NCI-H82 treated with DMSO at 0.1 percent for 48 hours (cell line): ENCODE results near the gene PHLDA3.
A peak's percentile ranks its signal among the peaks of the same experiment; 100 is the strongest.

Experiments used
- DNase-seq: peaks from one replicate; lab custom pipeline; 2025; ENCODE audit not compliant: unreplicated experiment; lab: John Stamatoyannopoulos, UW

The PHLDA3 gene

DNA sequence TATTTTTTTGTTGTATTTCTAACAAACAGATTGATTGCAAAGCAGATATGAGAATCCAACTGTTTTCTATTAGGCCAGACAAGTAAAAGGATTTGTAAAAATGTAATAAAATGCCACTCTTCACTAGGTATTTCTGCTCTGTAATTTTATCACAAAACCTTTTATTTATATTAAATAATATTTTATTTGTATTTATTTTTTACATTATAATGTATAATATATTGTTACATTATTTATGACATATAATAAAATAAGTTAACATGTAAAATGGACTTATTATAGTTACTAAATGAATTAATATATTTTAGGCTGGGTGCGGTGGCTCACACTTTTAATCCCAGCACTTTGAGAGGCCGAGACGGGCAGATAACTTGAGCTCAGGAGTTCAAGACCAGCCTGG is 34.7 kb downstream of the PHLDA3 start:
- DNase-seq = no peak

DNA sequence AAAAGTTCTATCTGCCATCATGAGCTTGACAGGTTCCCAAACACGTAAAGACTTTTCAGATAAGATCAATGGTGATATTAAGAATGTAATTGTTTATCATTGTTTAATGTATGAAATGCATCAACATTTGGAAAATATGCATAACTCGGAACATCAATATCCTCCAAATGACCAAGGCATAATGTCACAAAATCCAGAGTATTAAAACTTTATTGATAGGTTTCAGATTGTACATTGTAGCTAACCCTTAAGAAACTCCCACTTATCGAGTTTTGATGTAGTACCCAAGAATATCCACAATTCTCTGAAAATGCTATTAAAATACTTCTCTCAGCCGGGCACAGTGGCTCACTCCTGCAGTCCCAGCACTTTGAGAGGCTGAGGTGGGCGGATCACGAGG is 35.4 kb downstream of the PHLDA3 start:
- no peak for DNase-seq

DNA sequence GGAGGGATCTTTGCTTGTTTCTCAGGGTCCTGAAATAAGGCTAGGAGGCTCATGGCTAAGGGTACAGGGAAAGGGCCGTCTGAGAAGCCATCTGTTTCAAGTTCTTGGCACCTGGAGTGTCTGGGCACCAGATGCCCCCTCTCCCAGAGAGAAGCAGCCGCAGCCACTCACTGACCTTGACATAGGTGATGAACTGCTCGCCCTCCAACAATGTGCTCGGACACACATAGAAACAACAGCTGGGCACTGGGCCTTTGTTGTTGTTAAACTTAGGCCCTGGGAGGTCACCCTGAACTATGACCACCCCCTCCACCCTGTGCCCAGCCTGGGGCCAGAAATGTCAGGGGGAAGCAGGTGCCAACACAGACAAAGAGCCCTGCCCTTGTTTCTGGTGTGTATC is 38.2 kb downstream of the PHLDA3 start:
- DNase-seq = no peak

DNA sequence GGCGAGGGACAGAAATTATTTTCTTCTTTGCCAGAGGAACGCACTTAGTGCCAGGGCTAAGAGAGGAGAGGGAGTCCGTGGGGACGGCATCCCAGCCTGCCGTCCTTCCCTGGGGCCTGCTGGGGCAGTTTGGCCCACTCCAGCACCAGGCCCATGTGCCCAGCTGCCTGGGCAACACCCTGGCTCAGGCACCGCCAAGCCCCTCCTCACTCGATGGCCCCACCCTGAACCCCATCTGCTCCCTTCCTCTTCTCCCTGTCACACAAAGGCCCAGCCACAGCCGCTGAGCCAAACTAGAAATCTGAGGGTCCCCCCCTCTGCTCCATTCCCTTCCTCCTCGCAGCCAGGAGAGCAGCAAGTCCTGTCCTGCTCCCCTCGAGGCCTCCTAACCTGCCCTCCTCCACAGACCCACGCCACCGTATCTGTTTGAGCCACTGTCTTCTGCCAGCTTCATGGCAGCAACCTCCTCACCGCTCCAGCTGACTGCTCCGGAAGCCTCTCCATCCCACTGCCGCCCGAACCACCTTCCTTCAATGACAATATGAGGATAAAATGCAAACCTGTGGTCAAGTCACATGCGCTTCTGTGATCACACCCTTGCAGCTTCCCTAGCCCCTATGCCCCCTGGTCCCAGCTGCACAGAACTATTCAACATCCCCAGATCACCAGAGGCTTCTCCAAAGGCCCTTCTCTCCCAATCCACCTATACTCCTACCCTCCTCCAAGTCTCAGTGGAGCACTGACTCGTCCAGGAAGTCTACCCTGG is 39.1 kb downstream of the PHLDA3 start:
- no peak for DNase-seq

DNA sequence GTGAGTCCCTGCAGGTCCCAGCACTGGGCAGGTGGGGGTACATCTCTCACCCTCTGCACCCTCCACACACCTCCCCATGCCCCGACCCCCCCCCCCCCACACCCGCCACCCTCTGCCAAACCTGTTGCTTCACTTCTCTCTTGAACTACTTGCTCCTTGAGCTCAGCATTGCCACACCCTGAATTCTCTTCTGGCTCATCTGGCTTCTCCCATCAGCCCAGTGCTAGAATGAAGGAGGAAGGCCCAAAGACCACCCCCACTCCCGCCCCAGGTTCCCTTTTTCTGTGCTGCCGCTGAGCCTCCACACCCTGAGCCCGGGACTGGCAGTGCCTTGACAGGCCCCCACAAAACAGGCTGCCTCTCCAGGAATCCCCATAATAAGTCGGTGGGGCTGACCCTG is 41.0 kb downstream of the PHLDA3 start:
- DNase-seq = no peak

DNA sequence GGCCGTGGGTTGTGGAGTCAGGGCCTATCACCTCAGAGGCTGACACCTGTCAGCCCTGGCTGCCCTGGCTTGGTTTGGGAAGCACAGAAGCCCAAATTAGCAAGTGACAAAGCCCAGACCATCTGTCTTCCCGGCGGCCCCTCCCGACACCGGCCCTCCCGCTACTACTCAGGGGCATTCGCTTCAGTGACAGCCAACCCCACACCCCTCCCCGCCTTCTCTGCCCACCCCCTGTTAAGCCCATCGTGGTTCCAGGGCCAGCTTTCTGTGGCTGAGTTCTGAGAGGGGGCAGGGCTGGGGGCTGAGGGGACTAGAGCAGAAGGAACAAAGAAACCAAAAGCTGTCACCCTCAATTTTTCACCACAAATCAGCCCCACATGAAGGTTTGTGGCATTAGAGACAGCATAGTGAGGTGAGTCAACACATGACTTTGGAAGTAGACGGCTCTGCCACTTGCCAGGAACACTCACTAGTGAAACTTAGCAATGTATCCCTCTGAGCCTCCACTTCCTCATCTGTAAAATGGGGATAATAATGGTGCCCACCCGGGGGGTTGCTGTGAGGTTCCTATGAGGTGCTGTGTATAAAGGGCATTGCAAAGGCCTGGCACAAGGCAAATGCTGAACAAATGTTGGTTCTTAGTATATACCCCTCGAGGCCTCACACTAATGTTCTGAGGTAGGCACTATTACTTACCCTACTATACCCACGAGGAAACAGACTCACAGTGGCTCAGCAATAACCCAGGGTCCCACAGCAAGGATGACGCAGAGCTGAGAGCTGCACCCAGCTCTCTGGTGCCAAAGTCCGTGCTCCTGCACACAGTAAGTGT is 42.3 kb downstream of the PHLDA3 start:
- DNase-seq = peak; percentile 94

DNA sequence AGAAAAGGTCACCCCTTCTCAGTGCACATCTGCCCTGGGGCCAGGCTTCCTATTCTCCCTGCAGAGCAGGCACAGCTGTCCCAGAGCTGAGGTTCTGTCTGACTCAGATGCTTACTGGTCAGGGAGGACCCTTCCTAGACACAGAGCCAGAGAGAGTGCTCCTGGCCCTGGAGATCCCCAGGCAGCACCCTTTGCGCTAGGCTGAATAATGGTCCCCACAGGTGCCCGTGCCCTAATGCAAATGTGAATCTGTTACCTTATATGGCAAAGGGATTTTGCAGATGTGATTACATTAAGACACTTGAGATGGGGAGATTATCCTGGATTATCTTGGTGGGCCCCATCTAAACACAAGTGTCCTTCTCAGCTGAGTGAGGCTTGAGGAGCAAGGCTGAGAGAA is 44.8 kb downstream of the PHLDA3 start:
- peak; percentile 97 for DNase-seq

DNA sequence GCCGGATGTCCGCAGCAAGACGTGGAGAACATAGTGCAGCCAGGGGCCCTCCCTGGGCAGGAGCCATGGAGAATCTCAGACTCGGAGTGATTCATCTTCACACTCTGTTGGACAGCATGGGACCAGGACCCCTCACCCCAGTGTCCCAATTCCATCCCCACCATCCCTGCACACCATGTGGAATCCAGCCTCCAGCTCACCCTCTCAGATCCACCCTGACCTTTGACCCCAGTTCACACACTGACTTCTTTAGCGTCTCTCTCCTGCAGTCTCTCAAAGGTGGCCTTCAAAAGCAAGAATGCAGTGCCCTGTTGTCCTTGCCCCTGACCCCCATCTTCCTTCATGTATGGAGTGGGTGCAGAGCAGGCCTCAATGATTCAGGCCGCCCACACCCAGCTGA is 45.3 kb downstream of the PHLDA3 start:
- DNase-seq = no peak

DNA sequence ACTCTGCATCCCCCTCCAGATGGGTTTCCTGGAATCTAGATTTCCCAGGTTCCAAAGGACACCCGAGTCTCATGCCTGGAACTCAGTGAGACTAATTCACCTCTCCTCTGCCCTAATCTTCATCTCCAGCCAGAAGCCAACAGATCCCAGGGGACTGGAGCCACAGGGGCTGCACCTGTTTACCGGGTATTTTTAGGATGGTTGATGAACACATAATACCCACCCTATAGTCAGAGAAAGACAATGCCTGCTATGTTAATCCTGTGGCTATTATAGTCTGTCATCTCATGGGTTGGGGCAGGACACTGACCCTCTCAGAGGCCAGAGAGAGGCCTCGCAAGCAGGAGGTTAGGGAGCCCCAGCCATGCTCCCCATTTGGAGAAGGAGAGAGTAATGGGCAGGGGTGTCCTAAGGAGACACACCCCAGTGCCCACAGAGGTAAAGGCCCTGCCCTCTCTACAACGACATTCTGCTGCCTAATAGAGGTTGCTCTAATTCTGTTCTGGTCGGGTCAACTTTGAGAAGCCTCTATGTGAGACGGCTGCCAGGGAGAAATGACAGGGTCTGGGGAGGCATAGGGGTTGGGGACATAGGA is 46.5 kb downstream of the PHLDA3 start:
- peak; percentile 62 for DNase-seq

DNA sequence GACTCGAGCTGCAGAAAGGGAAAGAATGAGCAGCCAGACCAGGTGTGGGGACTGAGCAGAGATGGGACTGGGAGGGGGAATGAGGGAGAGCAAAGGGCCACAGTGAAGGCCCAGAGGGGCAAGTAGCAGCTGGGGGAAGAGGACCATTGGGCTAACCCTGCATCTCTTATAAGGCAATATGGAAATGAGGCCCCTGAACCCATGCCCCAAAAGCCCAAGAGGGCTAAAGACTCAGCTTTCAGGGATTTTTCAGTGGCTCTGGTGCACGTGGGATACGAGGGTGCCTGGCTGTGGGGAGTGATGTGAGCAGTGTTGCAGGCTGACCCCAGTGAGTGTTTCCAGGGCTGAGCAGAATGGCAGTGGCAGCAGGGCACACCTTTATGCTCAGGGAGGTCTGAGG is 47.0 kb downstream of the PHLDA3 start:
- DNase-seq = no peak

DNA sequence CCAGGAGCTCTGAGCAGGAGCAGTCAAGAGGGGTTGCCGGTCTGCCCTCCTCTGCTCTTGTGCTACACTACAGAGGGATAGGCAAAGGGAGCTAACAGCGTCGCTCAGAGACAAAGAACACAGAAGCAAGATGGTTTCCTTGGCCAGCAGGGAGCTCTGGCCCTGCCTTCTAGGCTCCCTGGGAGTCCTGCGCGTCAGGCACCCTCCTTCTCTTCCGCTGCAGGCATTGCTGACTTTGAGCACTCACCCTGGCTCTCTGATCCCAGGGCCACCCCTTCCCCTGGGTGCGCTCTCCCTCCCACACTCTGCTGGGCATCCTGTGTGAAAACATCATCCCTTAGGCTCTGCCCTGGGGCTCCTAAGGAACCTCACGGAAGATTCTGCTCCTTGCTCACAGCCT is 47.9 kb downstream of the PHLDA3 start:
- DNase-seq = no peak

DNA sequence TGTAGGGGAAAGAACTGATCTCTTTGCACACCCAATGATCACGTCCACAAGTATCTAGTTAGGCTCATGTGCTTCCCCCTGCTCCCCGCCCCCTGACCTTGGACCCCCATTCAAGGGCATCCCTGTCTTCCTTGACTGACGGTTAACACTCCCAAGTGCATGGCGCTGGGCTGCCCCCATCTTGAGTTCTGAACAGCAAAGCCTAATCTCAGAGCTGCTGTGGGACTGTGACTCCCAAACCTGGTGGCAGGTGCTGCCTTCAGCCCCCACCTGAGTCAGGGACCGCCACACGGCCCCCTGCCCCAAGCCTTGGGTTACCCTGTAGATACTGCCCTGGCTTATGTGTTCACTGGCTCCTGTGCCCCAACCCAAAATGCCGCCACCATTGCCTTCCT is 48.4 kb downstream of the PHLDA3 start:
- no peak for DNase-seq

DNA sequence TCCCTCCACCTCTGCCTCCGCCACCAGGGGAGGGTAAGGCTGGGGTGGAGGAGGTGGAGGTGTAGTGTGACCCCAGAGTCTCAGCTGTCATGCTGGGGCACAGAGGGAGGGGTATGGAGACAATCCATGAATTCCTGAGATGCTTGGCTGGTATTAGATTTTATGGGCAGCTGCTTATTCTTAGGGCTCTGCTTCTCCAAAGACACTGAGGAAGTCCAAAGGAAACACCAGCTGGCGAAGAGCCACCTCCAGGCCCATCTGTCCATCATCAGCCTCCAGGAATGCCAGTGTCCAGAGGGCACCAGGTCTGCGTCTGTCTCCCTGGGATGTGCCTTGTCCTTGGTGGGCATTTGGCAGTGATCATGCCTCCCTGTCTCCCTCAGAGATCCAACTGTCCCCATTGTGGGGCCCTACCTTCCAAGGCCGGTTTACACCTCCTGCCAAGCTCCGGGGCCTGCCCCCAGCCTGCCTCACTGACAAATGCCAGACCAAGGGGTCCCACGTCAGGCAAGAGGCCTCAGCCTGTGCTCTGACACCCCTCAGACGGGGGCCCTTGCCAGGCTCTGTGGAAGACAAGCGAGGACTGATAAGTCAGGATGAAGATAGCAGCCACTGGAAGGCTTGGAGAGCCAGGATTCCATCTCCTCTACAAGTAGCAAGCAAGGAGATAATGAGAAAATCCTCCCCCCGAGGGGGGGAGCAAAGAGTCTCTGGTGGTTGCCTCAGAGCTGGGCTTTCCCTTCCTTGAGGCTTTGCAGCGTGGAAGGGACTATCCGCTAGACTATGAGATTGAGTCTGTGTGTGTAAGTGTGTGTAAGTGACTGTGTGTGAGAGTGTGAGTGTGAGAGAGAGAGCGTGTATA is 49.0 kb downstream of the PHLDA3 start:
- DNase-seq = no peak

DNA sequence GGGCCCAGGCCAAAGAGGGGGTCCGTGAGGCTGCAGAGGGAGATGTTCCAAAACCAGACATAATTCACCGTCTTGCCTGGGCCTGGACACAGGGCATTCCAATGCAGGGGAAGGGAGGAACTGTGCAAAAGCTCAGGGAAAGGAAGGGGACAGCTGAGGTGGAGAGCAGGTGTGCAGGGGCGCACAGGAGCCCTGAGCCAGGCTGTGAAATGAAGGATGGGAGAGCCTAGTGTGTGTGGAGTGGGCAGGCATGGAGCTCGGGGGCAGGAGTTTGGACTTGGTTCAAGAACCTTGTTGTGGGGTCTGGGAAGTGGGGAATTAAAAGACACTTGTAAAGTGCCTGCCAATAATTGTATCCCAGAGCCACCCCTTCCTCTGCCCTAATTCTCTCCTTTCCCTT is 49.7 kb downstream of the PHLDA3 start:
- no peak for DNase-seq

DNA sequence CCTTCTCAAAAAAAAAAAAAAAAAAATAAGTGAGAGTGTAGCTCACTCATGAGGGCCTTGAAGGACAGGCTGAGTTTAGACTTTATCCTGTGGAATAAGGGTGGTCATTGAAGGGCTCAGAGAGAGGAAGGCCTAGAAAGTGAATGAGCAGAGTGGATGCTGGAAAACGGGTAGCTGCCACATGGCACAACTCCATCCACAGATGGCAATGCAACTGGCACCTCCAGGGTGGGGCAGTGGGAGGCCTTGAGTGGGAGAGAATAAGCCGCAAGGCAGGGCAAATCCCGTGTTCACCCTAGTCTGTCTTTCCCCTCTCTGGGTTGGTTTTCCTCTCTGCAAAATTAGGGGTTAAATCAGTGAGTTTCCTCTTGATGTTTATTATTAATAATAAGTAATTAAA is 50.5 kb downstream of the PHLDA3 start:
- DNase-seq = no peak
